Chondrocyte (in vitro differentiated cells): ENCODE measurements around the gene SORBS2. TPM values are rescaled to one million over a fixed set of nuclear protein-coding genes. Genes with fewer than 3 reads are reported as not detected.

ENCODE experiments used
- DNase-seq: peaks from one replicate; pipeline ENCODE4 v3.0.0; 2021; ENCODE audit warnings: mixed read lengths, low spot score
- H3K27ac Mint-ChIP-seq: one replicate; pipeline ENCODE4 v1.8.0; 2021; ENCODE audit warnings: mild to moderate bottlenecking, moderate library complexity, mixed read lengths; ENCODE audit not compliant: unreplicated experiment
- H3K27me3 Mint-ChIP-seq: 2 replicates; pipeline ENCODE4 v1.8.0; 2021; ENCODE audit warnings: low read depth, mixed read lengths
- H3K36me3 Mint-ChIP-seq: 2 replicates; pipeline ENCODE4 v1.8.0; 2021; ENCODE audit warnings: low read depth, mixed read lengths
- H3K4me1 Mint-ChIP-seq: 2 replicates; pipeline ENCODE4 v1.8.0; 2021; ENCODE audit warnings: low read depth, mild to moderate bottlenecking, mixed read lengths
- H3K4me3 Mint-ChIP-seq: one replicate; pipeline ENCODE4 v1.8.0; 2021; ENCODE audit warnings: mild to moderate bottlenecking, moderate library complexity, mixed read lengths; ENCODE audit not compliant: unreplicated experiment
- H3K9me3 Mint-ChIP-seq: 2 replicates; pipeline ENCODE4 v1.8.0; 2021; ENCODE audit warnings: low read depth, mixed read lengths
- CTCF ChIP-seq: fragments of 200-600 bp; sonication (generic); IDR thresholded peaks from 2 replicates; pipeline ENCODE4 v1.5.0; 2021; ENCODE audit warnings: antibody characterized with exemption, mild to moderate bottlenecking, moderate library complexity
- total RNA-seq: library from RNA; stranded (reverse); gene quantifications from 3 replicates; pipeline ENCODE4 v1.2.1, GENCODE V29; 2021

Gene SORBS2
- total RNA-seq, 1 donor from 2014 or later, result 104 TPM

GRCh38 chr4:185713731-185714130 lies 98.3 kb downstream of the SORBS2 start:
- H3K36me3 Mint-ChIP-seq, result peaks cover 5% of the 10 kb centered on the region
- no peak for DNase-seq

GRCh38 chr4:185713272-185713671 lies 98.7 kb downstream of the SORBS2 start:
- H3K27me3 Mint-ChIP-seq, result no peaks in the 10 kb centered on the region
- no peak for DNase-seq
- H3K9me3 Mint-ChIP-seq, result no peaks in the 10 kb centered on the region
- H3K27ac Mint-ChIP-seq, result peak overlapping the region; percentile 73
- no peak for TF ChIP-seq CTCF
- H3K4me3 Mint-ChIP-seq, result no peak overlapping the region
- H3K36me3 Mint-ChIP-seq, result peaks cover 5% of the 10 kb centered on the region
- peaks cover 40% of the 10 kb centered on the region for H3K4me1 Mint-ChIP-seq

More at GRCh38 chr4:185713731-185714130, 98.3 kb downstream of the SORBS2 start:
- Mint-ChIP-seq H3K27ac (no peak overlapping the region), H3K27me3 (no peaks in the 10 kb centered on the region), H3K4me3 (no peak overlapping the region), H3K4me1 (peaks cover 37% of the 10 kb centered on the region), H3K9me3 (no peaks in the 10 kb centered on the region)
- TF ChIP-seq CTCF, result no peak

- Mint-ChIP-seq H3K27ac (peak overlapping the region; percentile 33), H3K27me3 (no peaks in the 10 kb centered on the region), H3K36me3 (peaks cover 3% of the 10 kb centered on the region), H3K9me3 (no peaks in the 10 kb centered on the region), H3K4me3 (no peak overlapping the region), H3K4me1 (peaks cover 48% of the 10 kb centered on the region)
- TF ChIP-seq CTCF, result no peak
- no peak for DNase-seq
Observed at GRCh38 chr4:185712350-185713024, 99.5 kb downstream of the SORBS2 start.

GRCh38 chr4:185711726-185712125 lies 100.3 kb downstream of the SORBS2 start:
- no peaks in the 10 kb centered on the region for H3K9me3 Mint-ChIP-seq
- H3K36me3 Mint-ChIP-seq, result peaks cover 3% of the 10 kb centered on the region
- H3K27ac Mint-ChIP-seq, result no peak overlapping the region
- peaks cover 52% of the 10 kb centered on the region for H3K4me1 Mint-ChIP-seq
- H3K4me3 Mint-ChIP-seq, result no peak overlapping the region
- TF ChIP-seq CTCF, result no peak
- no peak for DNase-seq
- H3K27me3 Mint-ChIP-seq, result no peaks in the 10 kb centered on the region

- H3K4me3 Mint-ChIP-seq, result no peak overlapping the region
- no peak for DNase-seq
- H3K36me3 Mint-ChIP-seq, result peaks cover 3% of the 10 kb centered on the region
- no peaks in the 10 kb centered on the region for H3K27me3 Mint-ChIP-seq
- H3K27ac Mint-ChIP-seq, result no peak overlapping the region
- H3K4me1 Mint-ChIP-seq, result peaks cover 50% of the 10 kb centered on the region
- H3K9me3 Mint-ChIP-seq, result peaks cover 5% of the 10 kb centered on the region
- no peak for TF ChIP-seq CTCF
Observed at GRCh38 chr4:185710487-185710995, 101.5 kb downstream of the SORBS2 start.
